Adipocyte (in vitro differentiated cells): Measurements from ENCODE around the gene CYP4F11.
"Not testable (repeated sequence)": the region's sequence is repeated elsewhere in the genome, so short reads cannot be mapped to it uniquely, and the experiment has no call there.

ENCODE experiments used
- DNase-seq: peaks from one replicate; pipeline ENCODE4 v3.0.0-alpha.2; 2015; ENCODE audit warnings: low read depth
- H3K27me3 ChIP-seq: replicated peaks from 2 replicates; pipeline ENCODE4 v1.7.0; 2013; ENCODE audit warnings: mild to moderate bottlenecking, low read length, moderate library complexity; ENCODE audit not compliant: control insufficient read depth, insufficient read depth
- H3K36me3 ChIP-seq: 2 replicates; pipeline ENCODE4 v1.7.0; 2013; ENCODE audit warnings: low read length, mild to moderate bottlenecking, moderate library complexity; ENCODE audit not compliant: control insufficient read depth, insufficient read depth, severe bottlenecking
- H3K4me1 ChIP-seq: 2 replicates; pipeline ENCODE4 v1.7.0; 2013; ENCODE audit warnings: mild to moderate bottlenecking, low read length, moderate library complexity; ENCODE audit not compliant: control insufficient read depth, insufficient read depth
- H3K4me3 ChIP-seq: 2 replicates; pipeline ENCODE4 v1.7.0; 2013; ENCODE audit warnings: mild to moderate bottlenecking, low read length, moderate library complexity
- H3K9ac ChIP-seq: 2 replicates; pipeline ENCODE4 v1.7.0; 2013; ENCODE audit warnings: mild to moderate bottlenecking, low read length, moderate library complexity
- H3K9me3 ChIP-seq: 2 replicates; pipeline ENCODE4 v1.7.0; 2013; ENCODE audit warnings: mild to moderate bottlenecking, low read length, moderate library complexity; ENCODE audit not compliant: control insufficient read depth

CYP4F11 gene

GRCh38 chr19:15874821-15875474, 59.4 kb downstream of the CYP4F11 start:
- Histone ChIP-seq H3K9me3 (no peaks in the 10 kb centered on the region), H3K36me3 (no peaks in the 10 kb centered on the region), H3K4me1 (no peaks in the 10 kb centered on the region), H3K9ac (no peak overlapping the region), H3K27me3 (peaks cover 12% of the 10 kb centered on the region), H3K4me3 (no peak overlapping the region)
- no peak for DNase-seq

- H3K4me3 ChIP-seq, DNase-seq, H3K9ac ChIP-seq, H3K9me3 ChIP-seq, H3K36me3 ChIP-seq, H3K4me1 ChIP-seq: not testable (repeated sequence)
- H3K27me3 ChIP-seq, result peaks cover 12% of the 10 kb centered on the region
Observed at GRCh38 chr19:15873771-15874170, 60.6 kb downstream of the CYP4F11 start.

- H3K9me3 ChIP-seq, result no peaks in the 10 kb centered on the region
- H3K36me3 ChIP-seq, result no peaks in the 10 kb centered on the region
- H3K4me3 ChIP-seq, result no peak overlapping the region
- H3K27me3 ChIP-seq, result peaks cover 12% of the 10 kb centered on the region
- no peak overlapping the region for H3K9ac ChIP-seq
- DNase-seq, result no peak
- H3K4me1 ChIP-seq, result no peaks in the 10 kb centered on the region
Observed at GRCh38 chr19:15871570-15871969, 62.8 kb downstream of the CYP4F11 start.

- H3K4me1 ChIP-seq, result no peaks in the 10 kb centered on the region
- no peaks in the 10 kb centered on the region for H3K9me3 ChIP-seq
- no peak overlapping the region for H3K9ac ChIP-seq
- peaks cover 18% of the 10 kb centered on the region for H3K27me3 ChIP-seq
- no peak overlapping the region for H3K4me3 ChIP-seq
- no peaks in the 10 kb centered on the region for H3K36me3 ChIP-seq
- no peak for DNase-seq
Observed at GRCh38 chr19:15869873-15870272, 64.5 kb downstream of the CYP4F11 start.

GRCh38 chr19:15869109-15869555, 65.2 kb downstream of the CYP4F11 start:
- Histone ChIP-seq H3K27me3 (peaks cover 21% of the 10 kb centered on the region), H3K9ac (peak overlapping the region; percentile 29), H3K4me1 (no peaks in the 10 kb centered on the region), H3K9me3 (no peaks in the 10 kb centered on the region), H3K4me3 (no peak overlapping the region), H3K36me3 (no peaks in the 10 kb centered on the region)
- peak; percentile 29 for DNase-seq

- Histone ChIP-seq H3K9me3 (no peaks in the 10 kb centered on the region), H3K27me3 (peaks cover 18% of the 10 kb centered on the region), H3K4me3 (no peak overlapping the region), H3K4me1 (no peaks in the 10 kb centered on the region), H3K9ac (no peak overlapping the region), H3K36me3 (no peaks in the 10 kb centered on the region)
- no peak for DNase-seq
Observed at GRCh38 chr19:15866636-15867035, 67.7 kb downstream of the CYP4F11 start.

- Histone ChIP-seq H3K9me3 (no peaks in the 10 kb centered on the region), H3K27me3 (peaks cover 12% of the 10 kb centered on the region), H3K4me1 (no peaks in the 10 kb centered on the region), H3K4me3 (no peak overlapping the region), H3K36me3 (no peaks in the 10 kb centered on the region), H3K9ac (no peak overlapping the region)
- no peak for DNase-seq
Observed at GRCh38 chr19:15864824-15865223, 69.5 kb downstream of the CYP4F11 start.

- no peaks in the 10 kb centered on the region for H3K36me3 ChIP-seq
- H3K4me1 ChIP-seq, result no peaks in the 10 kb centered on the region
- H3K9me3 ChIP-seq, result no peaks in the 10 kb centered on the region
- no peak overlapping the region for H3K9ac ChIP-seq
- no peak overlapping the region for H3K4me3 ChIP-seq
- H3K27me3 ChIP-seq, result peaks cover 15% of the 10 kb centered on the region
- no peak for DNase-seq
Observed at GRCh38 chr19:15863272-15863671, 71.1 kb downstream of the CYP4F11 start.

GRCh38 chr19:15862444-15862843, 71.9 kb downstream of the CYP4F11 start:
- H3K9me3 ChIP-seq, result no peaks in the 10 kb centered on the region
- H3K9ac ChIP-seq, result no peak overlapping the region
- H3K4me1 ChIP-seq, result no peaks in the 10 kb centered on the region
- H3K27me3 ChIP-seq, result peaks cover 15% of the 10 kb centered on the region
- no peak overlapping the region for H3K4me3 ChIP-seq
- H3K36me3 ChIP-seq, result no peaks in the 10 kb centered on the region
- no peak for DNase-seq
